Astrocyte of the spinal cord (primary cell): ENCODE results near the gene KCNK7.
A peak's percentile ranks its signal among the peaks of the same experiment; 100 is the strongest.

Source experiments
- DNase-seq: peaks from one replicate; pipeline ENCODE4 v3.0.0; 2011; ENCODE audit warnings: low read depth, low spot score
- H3K4me3 ChIP-seq: 2 replicates; pipeline ENCODE4 v1.5.1; 2011; ENCODE audit warnings: low read depth, mild to moderate bottlenecking, low read length, moderate library complexity
- in situ Hi-C: cut with HindIII; loops from 2 replicates; pipeline ENCODE4 v1.10.0; 2017; ENCODE audit warnings: low sequenced_read_pairs
- TF ChIP-seq, protein P1 (sequence below): IDR thresholded peaks from 2 replicates; pipeline ENCODE4 v1.5.1; 2012; ENCODE audit warnings: low read depth, mild to moderate bottlenecking, low read length, inconsistent platforms

KCNK7 gene

DNA sequence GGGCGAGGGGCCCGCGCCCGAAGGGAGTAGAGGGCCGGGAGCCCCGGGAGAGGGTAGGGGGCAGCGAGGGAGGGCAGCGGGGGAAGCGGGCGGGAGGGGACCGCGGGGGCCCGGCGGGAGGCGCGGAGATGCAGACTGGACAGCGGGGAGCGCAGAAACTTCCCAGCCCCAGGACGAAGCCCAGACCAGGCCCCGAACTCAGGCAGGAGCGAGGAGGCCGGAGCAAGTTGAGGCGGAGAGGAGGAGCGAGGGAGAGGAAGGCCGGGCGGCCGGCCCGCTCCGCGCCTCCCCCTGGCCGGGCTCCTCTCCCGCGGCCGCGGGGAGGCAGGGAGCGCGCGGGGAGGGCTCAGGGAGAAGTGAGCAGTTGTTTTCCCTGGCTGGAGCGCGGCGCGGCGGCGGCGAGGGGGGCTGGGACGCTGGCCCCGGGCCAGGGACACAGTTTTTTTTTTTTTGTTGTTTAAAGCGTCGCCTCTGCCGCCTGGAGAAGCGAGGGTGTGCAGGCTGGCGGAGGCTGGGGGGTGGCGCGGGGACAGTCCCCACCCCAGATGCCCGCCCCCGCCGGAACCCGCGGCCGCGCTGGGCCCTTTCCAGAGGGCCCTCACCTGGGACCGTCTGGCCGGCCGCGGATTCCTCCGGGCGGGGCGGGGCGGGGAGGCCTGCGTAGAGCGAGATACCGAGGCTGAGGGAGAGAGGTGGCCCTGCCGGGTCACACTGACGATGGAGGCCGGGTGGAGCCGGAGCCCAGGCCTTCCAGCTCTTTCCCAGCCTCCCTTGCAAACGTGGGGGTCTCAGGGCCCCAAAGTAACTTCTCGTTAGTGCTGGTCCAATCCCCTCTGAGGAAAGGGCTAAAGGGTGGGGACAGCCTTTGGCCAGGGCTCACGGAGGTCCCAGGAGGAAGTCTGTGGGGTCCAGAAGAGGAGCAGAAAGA, 37.3 kb downstream of the KCNK7 start, which contains the start of gene LTBP3:
Gene LTBP3, minus strand, starts transcription at position 358 of the 928 bp plus-strand sequence. CDS start 400 bp downstream, outside the sequence.
- in situ Hi-C loops = no loop called here
- TF ChIP-seq, protein P1, sequence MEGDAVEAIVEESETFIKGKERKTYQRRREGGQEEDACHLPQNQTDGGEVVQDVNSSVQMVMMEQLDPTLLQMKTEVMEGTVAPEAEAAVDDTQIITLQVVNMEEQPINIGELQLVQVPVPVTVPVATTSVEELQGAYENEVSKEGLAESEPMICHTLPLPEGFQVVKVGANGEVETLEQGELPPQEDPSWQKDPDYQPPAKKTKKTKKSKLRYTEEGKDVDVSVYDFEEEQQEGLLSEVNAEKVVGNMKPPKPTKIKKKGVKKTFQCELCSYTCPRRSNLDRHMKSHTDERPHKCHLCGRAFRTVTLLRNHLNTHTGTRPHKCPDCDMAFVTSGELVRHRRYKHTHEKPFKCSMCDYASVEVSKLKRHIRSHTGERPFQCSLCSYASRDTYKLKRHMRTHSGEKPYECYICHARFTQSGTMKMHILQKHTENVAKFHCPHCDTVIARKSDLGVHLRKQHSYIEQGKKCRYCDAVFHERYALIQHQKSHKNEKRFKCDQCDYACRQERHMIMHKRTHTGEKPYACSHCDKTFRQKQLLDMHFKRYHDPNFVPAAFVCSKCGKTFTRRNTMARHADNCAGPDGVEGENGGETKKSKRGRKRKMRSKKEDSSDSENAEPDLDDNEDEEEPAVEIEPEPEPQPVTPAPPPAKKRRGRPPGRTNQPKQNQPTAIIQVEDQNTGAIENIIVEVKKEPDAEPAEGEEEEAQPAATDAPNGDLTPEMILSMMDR = no peak
- H3K4me3 ChIP-seq = peak within 1 kb of the TSS; percentile 72
- DNase-seq = peak; percentile 90

DNA sequence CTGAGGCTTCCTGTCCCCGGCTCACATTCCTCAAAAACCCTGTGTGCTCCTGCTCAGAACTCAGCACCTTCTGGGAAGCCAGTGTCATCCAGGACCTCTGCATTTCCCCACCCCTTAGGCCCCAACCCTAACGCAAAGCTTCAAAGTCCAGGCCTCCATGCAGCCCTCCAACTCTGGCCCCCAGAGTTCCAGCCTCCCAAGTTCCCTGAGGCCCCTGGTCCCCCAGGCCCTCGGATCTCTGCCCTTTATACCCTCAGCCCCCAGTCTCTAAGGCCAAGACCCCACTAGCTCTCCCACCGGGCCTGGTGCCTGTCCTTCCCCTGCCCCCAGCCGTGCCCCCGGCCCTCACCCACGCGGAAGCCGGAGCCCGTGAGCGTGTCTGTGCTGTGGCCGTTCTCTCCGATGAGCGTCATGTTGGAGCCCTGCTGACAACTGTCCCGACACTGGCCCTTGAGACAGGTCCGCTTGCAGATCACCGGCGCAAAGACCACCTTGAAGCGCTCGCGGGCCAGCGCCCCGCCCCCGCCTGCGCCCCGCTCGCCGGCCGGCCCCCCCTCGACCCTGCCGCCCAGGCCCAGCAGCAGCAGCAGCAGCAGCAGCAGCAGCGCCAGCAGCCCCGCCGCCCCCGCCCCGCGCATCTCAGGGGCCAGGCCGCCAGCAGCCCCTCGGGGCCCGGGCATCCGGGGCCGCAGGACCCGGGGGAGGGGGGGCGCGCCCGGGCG, 38.2 kb downstream of the KCNK7 start:
- no peak for DNase-seq
- TF ChIP-seq, protein P1 = no peak
- peak overlapping the region; percentile 72 for H3K4me3 ChIP-seq
- in situ Hi-C loops = no loop called here

DNA sequence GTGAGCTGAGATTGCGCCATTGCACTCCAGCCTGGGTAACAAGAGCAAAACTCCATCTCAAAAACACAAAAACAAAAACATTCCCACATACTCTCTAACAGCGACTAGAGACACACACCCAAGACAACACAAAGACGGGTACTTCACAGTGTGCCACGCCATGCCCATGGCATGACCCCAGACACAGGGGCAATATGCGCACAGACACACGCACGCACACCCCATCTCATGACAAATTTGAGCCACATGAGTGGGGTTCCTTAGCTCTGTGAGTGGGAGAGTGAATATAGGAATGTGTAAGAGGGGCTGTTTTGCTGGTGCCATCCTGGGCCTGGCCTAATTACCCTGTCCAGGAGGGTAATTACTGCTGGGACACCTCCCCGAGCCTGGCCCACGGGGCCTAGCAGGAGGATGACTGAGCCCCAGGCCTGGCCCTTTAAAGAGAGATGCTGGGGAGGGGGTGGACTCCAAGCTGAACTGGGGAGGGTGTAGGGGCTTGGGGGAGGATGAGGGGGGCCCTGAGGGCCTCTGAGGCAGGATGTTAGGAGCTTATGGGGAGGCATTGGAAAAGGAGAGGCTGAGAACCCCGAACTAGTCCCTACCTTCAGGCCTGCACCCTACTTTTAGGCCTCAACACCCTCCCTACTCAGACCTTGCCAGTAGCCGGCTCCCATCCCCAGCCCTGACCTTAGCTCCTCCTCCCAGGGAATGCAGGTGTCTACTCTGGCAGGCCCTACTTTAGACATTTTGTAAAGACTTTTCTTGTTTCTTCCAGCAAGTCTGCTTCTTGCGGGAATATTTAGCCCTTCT, 38.9 kb downstream of the KCNK7 start:
- DNase-seq = no peak
- in situ Hi-C loops = no loop called here

DNA sequence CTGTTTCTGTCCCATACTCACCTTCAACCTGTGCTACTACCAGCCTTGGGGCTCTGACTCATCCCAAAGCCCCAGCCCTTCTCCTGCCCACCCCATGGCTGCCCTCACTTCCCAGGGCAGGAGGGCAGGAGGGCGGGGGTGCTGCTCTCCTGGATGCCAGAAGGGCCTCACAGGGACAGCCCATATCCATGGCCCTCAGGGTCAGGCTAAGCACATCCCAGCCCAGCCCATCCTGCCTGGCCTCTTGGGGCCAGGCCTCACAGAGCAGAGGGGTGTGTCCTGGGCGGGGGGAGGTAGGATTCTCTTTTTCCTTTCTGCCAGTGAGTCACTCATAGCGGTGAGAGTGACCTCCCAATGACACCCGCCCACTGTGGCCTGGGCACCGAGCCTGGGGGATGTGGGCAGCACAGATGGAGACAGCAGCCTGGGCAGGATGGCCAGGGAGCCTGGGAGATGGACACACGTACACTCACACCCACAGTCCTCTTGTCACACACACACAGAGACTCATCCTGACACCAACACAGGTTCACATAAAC, 39.8 kb downstream of the KCNK7 start:
- in situ Hi-C loops = no loop called here
- TF ChIP-seq, protein P1 = no peak
- peak; percentile 90 for DNase-seq
- H3K4me3 ChIP-seq = peak overlapping the region; percentile 72

More for the DNA sequence above, 38.9 kb downstream of the KCNK7 start:
- TF ChIP-seq, protein P1 = no peak
- H3K4me3 ChIP-seq = peak overlapping the region; percentile 72

DNA sequence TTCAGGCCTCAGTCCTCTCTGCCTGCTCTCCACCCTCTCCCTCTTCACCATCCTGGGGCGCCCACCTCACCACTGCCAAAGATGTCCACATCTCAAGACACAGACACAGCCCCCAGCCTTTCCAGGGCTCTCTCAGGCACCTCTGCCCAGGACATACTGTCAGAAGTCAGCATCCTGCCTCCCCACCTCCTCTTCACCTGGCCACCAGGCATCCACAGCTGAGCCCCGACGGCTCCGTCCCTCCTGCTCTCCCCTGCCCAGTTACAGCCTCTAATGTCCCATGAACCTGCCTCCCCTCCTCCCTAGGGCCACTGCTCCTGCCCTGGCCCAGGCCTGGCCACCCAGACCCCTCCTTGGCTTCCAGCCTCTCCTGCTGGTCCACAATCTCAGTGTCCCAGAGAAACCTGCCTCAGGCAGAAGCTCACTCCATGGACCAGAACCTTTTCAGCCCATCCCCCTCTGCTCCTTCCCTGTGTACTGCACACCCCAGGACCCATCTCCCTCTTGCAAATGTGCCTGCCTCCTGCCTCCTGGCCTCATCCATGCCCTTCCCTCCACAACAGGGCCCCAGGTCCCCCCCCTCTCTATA, 40.7 kb downstream of the KCNK7 start:
- in situ Hi-C loops = no loop called here
- H3K4me3 ChIP-seq = no peak overlapping the region
- DNase-seq = no peak
- TF ChIP-seq, protein P1 = no peak
